ENCODE measurements around the gene ACOT13. TPM values are rescaled to one million over a fixed set of nuclear protein-coding genes. Genes with fewer than 3 reads are reported as not detected.
"Not testable (repeated sequence)": the region's sequence is repeated elsewhere in the genome, so short reads cannot be mapped to it uniquely, and the experiment has no call there.

The ACOT13 gene
- total and polyA plus RNA-seq, 2 donors (not counting 1 experiment from before 2014, with no cell fraction given) = 12.2 to 26.4 TPM

DNA sequence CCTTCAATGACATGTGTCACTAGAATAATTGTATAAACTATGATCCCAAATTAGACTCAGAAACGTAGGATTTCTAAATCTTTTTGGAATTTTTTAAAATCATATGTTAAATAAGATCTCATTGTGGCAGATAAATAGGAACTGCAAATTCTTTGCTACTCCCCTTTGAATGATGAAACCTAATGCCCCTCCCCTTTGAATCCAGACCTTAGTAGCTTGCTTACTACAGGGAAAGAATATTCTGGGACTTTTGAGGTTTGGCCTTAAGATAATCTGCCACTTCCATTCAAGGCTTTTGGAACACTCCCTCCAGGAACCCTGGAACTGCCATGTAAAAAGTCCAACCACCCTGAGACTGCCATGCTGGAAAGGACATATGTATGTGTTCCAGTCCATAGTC is 7.3 kb upstream of the ACOT13 start:
- no peaks in the 10 kb centered on the region for H3K9me3 ChIP-seq (ENCODE audit: control insufficient read depth, insufficient read depth, low read depth, low read length)
- H3K79me2 ChIP-seq (ENCODE audit: control insufficient read depth, insufficient read depth, low read length) = no peaks in the 10 kb centered on the region
- no peaks in the 10 kb centered on the region for H3K27me3 ChIP-seq (ENCODE audit: control insufficient read depth, insufficient read depth, low read length)
- DNase-seq (ENCODE audit: low read depth in 2 of 2) = peak in 1 of 2 donors; percentile 23
- no peak overlapping the region for H3K4me2 ChIP-seq (ENCODE audit: extremely low read depth, insufficient read depth, low read length)
- H2AFZ ChIP-seq (ENCODE audit: low read length) = no peak overlapping the region
- peak overlapping the region; percentile 54 for H3K27ac ChIP-seq (ENCODE audit: insufficient read depth, low read length)
- H4K20me1 ChIP-seq (ENCODE audit: control insufficient read depth, extremely low read depth, insufficient read depth, low read length) = no peaks in the 10 kb centered on the region
- H3K4me3 ChIP-seq (replicated peaks in 1 of 4; ENCODE audit: control extremely low read depth in 1 of 4, insufficient read depth in 1 of 4, low read depth in 3 of 4, low read length in 4 of 4) = no peak overlapping the region
- TF ChIP-seq, protein P1, sequence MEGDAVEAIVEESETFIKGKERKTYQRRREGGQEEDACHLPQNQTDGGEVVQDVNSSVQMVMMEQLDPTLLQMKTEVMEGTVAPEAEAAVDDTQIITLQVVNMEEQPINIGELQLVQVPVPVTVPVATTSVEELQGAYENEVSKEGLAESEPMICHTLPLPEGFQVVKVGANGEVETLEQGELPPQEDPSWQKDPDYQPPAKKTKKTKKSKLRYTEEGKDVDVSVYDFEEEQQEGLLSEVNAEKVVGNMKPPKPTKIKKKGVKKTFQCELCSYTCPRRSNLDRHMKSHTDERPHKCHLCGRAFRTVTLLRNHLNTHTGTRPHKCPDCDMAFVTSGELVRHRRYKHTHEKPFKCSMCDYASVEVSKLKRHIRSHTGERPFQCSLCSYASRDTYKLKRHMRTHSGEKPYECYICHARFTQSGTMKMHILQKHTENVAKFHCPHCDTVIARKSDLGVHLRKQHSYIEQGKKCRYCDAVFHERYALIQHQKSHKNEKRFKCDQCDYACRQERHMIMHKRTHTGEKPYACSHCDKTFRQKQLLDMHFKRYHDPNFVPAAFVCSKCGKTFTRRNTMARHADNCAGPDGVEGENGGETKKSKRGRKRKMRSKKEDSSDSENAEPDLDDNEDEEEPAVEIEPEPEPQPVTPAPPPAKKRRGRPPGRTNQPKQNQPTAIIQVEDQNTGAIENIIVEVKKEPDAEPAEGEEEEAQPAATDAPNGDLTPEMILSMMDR (conservative IDR thresholded peaks at IDR 0.05 in 1 of 2, IDR thresholded peaks at IDR 0.05 in 1 of 2; ENCODE audit: low read depth in 1 of 2, low read length in 2 of 2) = no peak
- no peak for TF ChIP-seq EZH2 (IDR thresholded peaks at IDR 0.05; ENCODE audit: low read length, missing control alignments)
- H3K9ac ChIP-seq (ENCODE audit: insufficient read depth, low read length) = no peak overlapping the region
- peaks cover 2% of the 10 kb centered on the region for H3K36me3 ChIP-seq (ENCODE audit: control insufficient read depth, insufficient read depth, low read length)
- no peaks in the 10 kb centered on the region for H3K4me1 ChIP-seq (ENCODE audit: control insufficient read depth, extremely low read depth, insufficient read depth, low read length)

DNA sequence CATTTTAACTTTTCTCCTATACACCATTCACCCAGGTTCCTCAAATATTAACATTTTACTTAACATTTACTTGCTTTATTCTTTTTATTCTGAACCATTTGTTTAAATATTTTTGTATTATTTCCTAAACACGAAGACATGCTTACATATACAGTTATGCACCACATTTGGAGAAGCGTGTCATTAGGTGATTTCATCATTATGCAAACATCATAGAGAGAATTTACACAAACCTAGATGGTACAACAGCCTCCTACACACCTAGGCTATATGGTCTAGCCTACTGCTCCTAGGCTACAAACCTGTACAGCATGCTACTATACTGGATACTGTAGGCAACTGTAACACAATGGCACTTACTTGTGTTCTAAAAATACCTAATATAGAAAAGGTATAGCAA is 6.8 kb upstream of the ACOT13 start:
- no peaks in the 10 kb centered on the region for H3K27me3 ChIP-seq (ENCODE audit: control insufficient read depth, insufficient read depth, low read length)
- peaks cover 3% of the 10 kb centered on the region for H3K4me1 ChIP-seq (ENCODE audit: control insufficient read depth, extremely low read depth, insufficient read depth, low read length)
- no peak overlapping the region for H2AFZ ChIP-seq (ENCODE audit: low read length)
- no peak for DNase-seq (ENCODE audit: low read depth in 2 of 2)
- no peak overlapping the region for H3K4me3 ChIP-seq (replicated peaks in 1 of 4; ENCODE audit: control extremely low read depth in 1 of 4, insufficient read depth in 1 of 4, low read depth in 3 of 4, low read length in 4 of 4)
- no peaks in the 10 kb centered on the region for H4K20me1 ChIP-seq (ENCODE audit: control insufficient read depth, extremely low read depth, insufficient read depth, low read length)
- no peak overlapping the region for H3K27ac ChIP-seq (ENCODE audit: insufficient read depth, low read length)
- H3K4me2 ChIP-seq (ENCODE audit: extremely low read depth, insufficient read depth, low read length) = no peak overlapping the region
- no peaks in the 10 kb centered on the region for H3K9me3 ChIP-seq (ENCODE audit: control insufficient read depth, insufficient read depth, low read depth, low read length)
- peaks cover 3% of the 10 kb centered on the region for H3K79me2 ChIP-seq (ENCODE audit: control insufficient read depth, insufficient read depth, low read length)
- TF ChIP-seq EZH2 (IDR thresholded peaks at IDR 0.05; ENCODE audit: low read length, missing control alignments) = no peak
- TF ChIP-seq, protein P1 (conservative IDR thresholded peaks at IDR 0.05 in 1 of 2, IDR thresholded peaks at IDR 0.05 in 1 of 2; ENCODE audit: low read depth in 1 of 2, low read length in 2 of 2) = no peak
- no peak overlapping the region for H3K9ac ChIP-seq (ENCODE audit: insufficient read depth, low read length)
- H3K36me3 ChIP-seq (ENCODE audit: control insufficient read depth, insufficient read depth, low read length) = peaks cover 2% of the 10 kb centered on the region

DNA sequence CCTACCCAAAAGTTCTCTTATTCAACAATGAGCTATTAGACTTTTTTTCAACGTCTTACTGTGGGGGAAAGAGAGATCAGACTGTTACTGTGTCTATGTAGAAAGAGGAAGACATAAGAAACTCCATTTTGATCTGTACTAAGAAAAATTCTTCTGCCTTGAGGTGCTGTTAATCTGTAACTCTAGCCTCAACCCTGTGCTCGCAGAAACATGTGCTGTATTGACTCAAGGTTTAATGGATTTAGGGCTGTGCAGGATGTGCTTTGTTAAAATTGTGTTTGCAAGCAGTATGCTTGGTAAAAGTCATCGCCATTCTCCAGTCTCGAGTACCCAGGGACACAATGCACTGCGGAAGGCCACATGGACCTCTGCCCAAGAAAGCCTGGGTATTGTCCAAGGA is 5.1 kb upstream of the ACOT13 start:
- not testable (repeated sequence) for H2AFZ ChIP-seq (ENCODE audit: low read length); H3K4me1 ChIP-seq (ENCODE audit: control insufficient read depth, extremely low read depth, insufficient read depth, low read length); H3K4me3 ChIP-seq (replicated peaks in 1 of 4; ENCODE audit: control extremely low read depth in 1 of 4, insufficient read depth in 1 of 4, low read depth in 3 of 4, low read length in 4 of 4); H3K9ac ChIP-seq (ENCODE audit: insufficient read depth, low read length); H3K27ac ChIP-seq (ENCODE audit: insufficient read depth, low read length); DNase-seq (ENCODE audit: low read depth in 2 of 2); H3K36me3 ChIP-seq (ENCODE audit: control insufficient read depth, insufficient read depth, low read length); H4K20me1 ChIP-seq (ENCODE audit: control insufficient read depth, extremely low read depth, insufficient read depth, low read length); H3K9me3 ChIP-seq (ENCODE audit: control insufficient read depth, insufficient read depth, low read depth, low read length); H3K27me3 ChIP-seq (ENCODE audit: control insufficient read depth, insufficient read depth, low read length); H3K4me2 ChIP-seq (ENCODE audit: extremely low read depth, insufficient read depth, low read length)
- peaks cover 17% of the 10 kb centered on the region for H3K79me2 ChIP-seq (ENCODE audit: control insufficient read depth, insufficient read depth, low read length)

All from fibroblast of lung (primary cell).